IMR-90 (cell line): ENCODE data around the gene CA6. TPM values are rescaled to one million over a fixed set of nuclear protein-coding genes. Genes with fewer than 3 reads are reported as not detected.

Experiments
- ATAC-seq: fragments of 200-7000 bp; cut with Tn5 transposase; 2 replicates; pipeline ENCODE4 v1.9.1; 2020; ENCODE audit warnings: low read depth, mild to moderate bottlenecking, moderate library complexity
- BruUV-seq: library from RNA; stranded (reverse); fragments of 400-500 nt; replicated peaks from 2 replicates; lab custom pipeline; 2021; lab: Mats Ljungman, UMichigan
- CTCF ChIA-PET: fragments of 300-600 bp; formaldehyde crosslinking; extraction: SDS; loops from one replicate; lab custom pipeline; 2021; ENCODE audit warnings: antibody characterized with exemption; lab: Yijun Ruan, JAX
- POLR2A ChIA-PET: fragments of 300-600 bp; sonication (Branson Sonifier 250); formaldehyde crosslinking; loops from one replicate; lab custom pipeline; 2022; ENCODE audit warnings: antibody characterized with exemption; ENCODE audit not compliant: unreplicated experiment; lab: Charles Lee
- DNase-seq: peaks from one replicate; pipeline ENCODE4 v3.0.0; 2013
- H2AFZ ChIP-seq: replicated peaks from 2 replicates; pipeline ENCODE3; 2013; ENCODE audit warnings: low read length, mild to moderate bottlenecking; ENCODE audit not compliant: poor library complexity
- H2AK5ac ChIP-seq: 2 replicates; pipeline ENCODE4 v1.6.1; 2013; ENCODE audit warnings: low read depth, low read length, inconsistent platforms
- H2AK9ac ChIP-seq: replicated peaks from 2 replicates; pipeline ENCODE3; 2013; ENCODE audit warnings: mild to moderate bottlenecking, low read depth, low read length, moderate library complexity; ENCODE audit not compliant: poor library complexity
- H2BK120ac ChIP-seq: 2 replicates; pipeline ENCODE4 v1.6.1; 2013; ENCODE audit warnings: low read depth, low read length, inconsistent platforms
- H2BK15ac ChIP-seq: 3 replicates; pipeline ENCODE4 v1.6.1; 2013; ENCODE audit warnings: low read depth, low read length, inconsistent platforms
- H2BK20ac ChIP-seq: 2 replicates; pipeline ENCODE4 v1.6.1; 2013; ENCODE audit warnings: low read depth, mild to moderate bottlenecking, inconsistent platforms, low read length, moderate library complexity
- H2BK5ac ChIP-seq: 2 replicates; pipeline ENCODE4 v1.6.1; 2013; ENCODE audit warnings: mild to moderate bottlenecking, low read depth, low read length, inconsistent platforms; ENCODE audit not compliant: poor library complexity, severe bottlenecking
- H3K14ac ChIP-seq: replicated peaks from 2 replicates; pipeline ENCODE4 v1.6.1; 2013; ENCODE audit warnings: low read depth, low read length, inconsistent platforms
- H3K18ac ChIP-seq: 2 replicates; pipeline ENCODE4 v1.6.1; 2013; ENCODE audit warnings: low read depth, low read length, control low read depth
- H3K23ac ChIP-seq: 2 replicates; pipeline ENCODE4 v1.6.1; 2013; ENCODE audit warnings: low read depth, low read length, inconsistent platforms
- H3K27ac ChIP-seq: 2 replicates; pipeline ENCODE4 v1.5.1; 2013; ENCODE audit warnings: mild to moderate bottlenecking, control low read depth, low read length; ENCODE audit not compliant: insufficient read depth
- H3K27me3 ChIP-seq: 2 replicates; pipeline ENCODE4 v1.6.1; 2013; ENCODE audit warnings: low read length; ENCODE audit not compliant: control insufficient read depth, insufficient read depth
- H3K36me3 ChIP-seq: 2 replicates; pipeline ENCODE4 v1.6.1; 2013; ENCODE audit warnings: low read length, mixed read lengths; ENCODE audit not compliant: control insufficient read depth, insufficient read depth
- H3K4ac ChIP-seq: 2 replicates; pipeline ENCODE4 v1.6.1; 2013; ENCODE audit warnings: low read depth, low read length, inconsistent platforms
- H3K4me1 ChIP-seq: 2 replicates; pipeline ENCODE4 v1.6.1; 2013; ENCODE audit warnings: low read length, mixed read lengths; ENCODE audit not compliant: control insufficient read depth, insufficient read depth
- H3K4me2 ChIP-seq: 2 replicates; pipeline ENCODE4 v1.6.1; 2013; ENCODE audit warnings: low read depth, mild to moderate bottlenecking, control low read depth, low read length, moderate library complexity
- H3K4me3 ChIP-seq: 2 replicates; pipeline ENCODE4 v1.5.1; 2013; ENCODE audit warnings: low read depth, mild to moderate bottlenecking, control low read depth, low read length, moderate library complexity; ENCODE audit not compliant: insufficient read depth
- H3K56ac ChIP-seq: 2 replicates; pipeline ENCODE4 v1.6.1; 2013; ENCODE audit warnings: low read length, inconsistent platforms; ENCODE audit not compliant: insufficient read depth; ENCODE audit errors: extremely low read depth
- H3K79me1 ChIP-seq, 2 experiments: 2 replicates each; pipeline ENCODE4 v1.6.1; 2013; ENCODE audit warnings: low read length in 2 of 2, inconsistent platforms in 1 of 2, low read depth in 1 of 2
- H3K9ac ChIP-seq: 2 replicates; pipeline ENCODE4 v1.6.1; 2013; ENCODE audit warnings: low read depth, low read length, control low read depth
- H3K9me1 ChIP-seq: 2 replicates; pipeline ENCODE4 v1.6.1; 2013; ENCODE audit warnings: low read length, inconsistent platforms; ENCODE audit not compliant: insufficient read depth
- H3K9me3 ChIP-seq: 2 replicates; pipeline ENCODE4 v1.6.1; 2013; ENCODE audit warnings: low read length; ENCODE audit not compliant: control insufficient read depth, insufficient read depth
- H4K20me1 ChIP-seq: 2 replicates; pipeline ENCODE4 v1.6.1; 2013; ENCODE audit warnings: low read length, inconsistent platforms; ENCODE audit not compliant: insufficient read depth
- H4K5ac ChIP-seq: 2 replicates; pipeline ENCODE4 v1.6.1; 2013; ENCODE audit warnings: mild to moderate bottlenecking, low read depth, low read length, control low read depth
- H4K8ac ChIP-seq, 2 experiments: 2 replicates each; pipeline ENCODE4 v1.6.1; 2013; ENCODE audit warnings: low read depth in 2 of 2, low read length in 2 of 2, control low read depth in 1 of 2, inconsistent platforms in 1 of 2
- H4K91ac ChIP-seq: 2 replicates; pipeline ENCODE4 v1.6.1; 2013; ENCODE audit warnings: low read depth, low read length, inconsistent platforms; ENCODE audit not compliant: insufficient read depth
- CEBPB ChIP-seq: IDR thresholded peaks from 2 replicates; pipeline ENCODE4 v1.6.1; 2012; ENCODE audit warnings: low read depth, low read length, improper control_type of control experiment
- CTCF ChIP-seq: conservative IDR thresholded peaks from 2 replicates; pipeline ENCODE4 v1.5.1; 2012; ENCODE audit warnings: mild to moderate bottlenecking, low read depth, low read length, improper control_type of control experiment
- WGBS, 2 experiments: methylation state at CpG; one replicate each; pipeline versions ENCODE4 v1.1.5 to v1.1.7; 2013; ENCODE audit warnings: missing lambda C conversion rate in 2 of 2; ENCODE audit not compliant: insufficient read length in 1 of 2; ENCODE audit errors: extremely low coverage in 2 of 2; 5-methylcytosine and 5-hydroxymethylcytosine counted together
- dilution Hi-C: fragments of 300-500 bp; cut with HindIII; formaldehyde crosslinking; loops from one replicate; pipeline ENCODE4 v1.14.3; 2018; ENCODE audit warnings: low sequenced_read_pairs; ENCODE audit not compliant: unreplicated experiment
- in situ Hi-C: fragments of 300-500 bp; cut with MboI; formaldehyde crosslinking; loops from 3 replicates; pipeline ENCODE4 v1.14.3; 2019; ENCODE audit warnings: low sequenced_read_pairs, inconsistent platforms, mixed read lengths
- intact Hi-C: fragments of 100-400 bp; cut with micrococcal nuclease; formaldehyde crosslinking; loops from 2 replicates; pipeline ENCODE4 v1.10.0; 2022
- polyA plus RNA-seq, 3 experiments: library from polyadenylated mRNA; depleted of rRNA; stranded (reverse); fragments of >200 nt; gene quantifications; 2 replicates each; pipeline ENCODE4 v1.2.3, GENCODE V29; 2012; ENCODE audit warnings: low replicate concordance in 1 of 3
- total RNA-seq: library from RNA; depleted of rRNA; stranded (reverse); fragments of >200 nt; gene quantifications from 2 replicates; pipeline ENCODE4 v1.2.3, GENCODE V29; 2012

CA6 gene
- total and polyA plus RNA-seq, 2 of the 4 experiments (the other 2 are of a cell fraction): not detected

- Histone ChIP-seq H3K4ac (no peak overlapping the region), H3K9me1 (0 out of 2 replicates have a peak, but pooled peaks cover 5% of the 10 kb centered on the region), H2AK5ac (no peak overlapping the region), H3K14ac (no peak overlapping the region), H3K79me1 (no peaks in the 10 kb centered on the region), H4K91ac (no peak overlapping the region), H4K5ac (no peak overlapping the region), H3K9ac (no peak overlapping the region), H2BK120ac (no peak overlapping the region), H2BK20ac (no peak overlapping the region), H3K4me2 (no peak overlapping the region), H3K18ac (no peak overlapping the region), H3K9me3 (no peaks in the 10 kb centered on the region), H2AK9ac (no peak overlapping the region), H3K4me1 (no peaks in the 10 kb centered on the region; the same call in none of the 2 replicates), H3K56ac (no peak overlapping the region), H3K36me3 (no peaks in the 10 kb centered on the region), H2BK5ac (no peak overlapping the region), H4K20me1 (no peaks in the 10 kb centered on the region), H3K27me3 (peaks cover 1% of the 10 kb centered on the region; the same call in 1 of the 2 replicates), H3K27ac (no peak overlapping the region), H3K4me3 (no peak overlapping the region), H2AFZ (no peak overlapping the region), H2BK15ac (no peak overlapping the region), H4K8ac (no peak overlapping the region), H3K23ac (no peak overlapping the region)
- intact Hi-C loops: loop anchor here (5.0 kb wide), 1 partner anchor 117 kb away; no protein-coding TSS in a partner anchor
- no peak for ATAC-seq
- no peak for DNase-seq
- 77% methylated on average over 6 of the region's 11 CpGs; no CpG with 5 or more reads in 1 of the 2 experiments for WGBS, 2 experiments
- POLR2A ChIA-PET: no interaction called here
- in situ Hi-C loops: loop anchor here (5.0 kb wide), 1 partner anchor 72 kb away; no protein-coding TSS in a partner anchor
- TF ChIP-seq CTCF: no peak
- no peak for TF ChIP-seq CEBPB
- BruUV-seq: no TSS peak
- dilution Hi-C loops: no loop called here
- CTCF ChIA-PET: interaction anchor here (1.1 kb wide), 1 partner anchor 16 kb away, joined by 3 read pairs; no protein-coding TSS in a partner anchor
Measured at GRCh38 chr1:8989061-8989460, 43.4 kb downstream of the CA6 start.
